Measurements from ENCODE around the gene CLSTN2.

CLSTN2 gene

DNA sequence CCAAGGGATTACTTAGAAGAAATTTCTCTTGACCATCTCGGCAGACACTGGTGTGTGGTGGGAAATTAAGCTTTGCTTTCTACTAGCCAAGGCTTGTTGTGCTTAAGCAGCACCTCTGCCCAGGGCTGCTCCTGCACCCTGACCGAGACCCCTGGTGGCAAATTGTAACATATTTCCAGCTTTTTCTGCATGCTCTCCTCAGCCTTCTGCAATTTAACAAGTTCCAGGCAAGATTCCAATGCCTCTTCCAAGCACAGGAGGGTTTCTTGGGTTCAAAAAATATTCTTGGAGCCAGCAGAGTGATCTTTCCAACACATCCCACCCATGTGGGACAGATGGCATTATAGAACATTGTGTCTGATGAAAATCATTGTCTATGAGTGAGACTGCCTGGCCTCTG lies 210.5 kb downstream of the CLSTN2 start:
- peak in 2 of 58 donors; percentile 7 to 10 for DNase-seq

- DNase-seq: no peak
These were observed 211.7 kb downstream of the CLSTN2 start for GRCh38 chr3:140146668-140147067.

- no peak for DNase-seq
These were observed 213.0 kb downstream of the CLSTN2 start for GRCh38 chr3:140147965-140148490.

- no peak for DNase-seq
These were observed 213.9 kb downstream of the CLSTN2 start for GRCh38 chr3:140148824-140149390.

- no peak for DNase-seq
These were observed 216.3 kb downstream of the CLSTN2 start for GRCh38 chr3:140151321-140151720.

GRCh38 chr3:140152851-140153639 lies 218.1 kb downstream of the CLSTN2 start:
- peak in 28 of 58 donors; percentile 1 to 57 (median 18) for DNase-seq

- no peak for DNase-seq
These were observed 218.8 kb downstream of the CLSTN2 start for GRCh38 chr3:140153736-140154135.

DNA sequence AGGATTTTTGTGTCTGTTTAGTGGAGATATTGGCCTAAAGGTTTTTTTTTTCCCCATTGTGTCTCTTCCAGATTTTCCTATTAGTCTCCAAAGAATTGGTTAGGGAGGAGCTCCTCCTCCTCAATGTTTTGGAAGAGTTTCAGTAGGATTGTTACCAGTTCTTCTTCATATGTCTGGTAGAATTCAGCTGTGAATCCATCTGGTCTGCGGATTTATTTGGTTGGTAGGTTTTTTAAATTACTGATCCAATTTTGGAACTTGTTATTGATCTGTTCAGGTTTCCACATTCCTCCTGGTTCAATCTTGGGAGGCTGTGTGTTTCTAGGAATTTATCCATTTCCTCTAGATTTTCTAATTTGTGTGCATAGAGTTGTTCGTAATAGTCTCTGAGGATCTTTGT lies 222.2 kb downstream of the CLSTN2 start:
- no peak for DNase-seq

- DNase-seq: no peak
These were observed 224.7 kb downstream of the CLSTN2 start for GRCh38 chr3:140159646-140160045.

- no peak for DNase-seq
These were observed 225.6 kb downstream of the CLSTN2 start for GRCh38 chr3:140160553-140160952.

DNA sequence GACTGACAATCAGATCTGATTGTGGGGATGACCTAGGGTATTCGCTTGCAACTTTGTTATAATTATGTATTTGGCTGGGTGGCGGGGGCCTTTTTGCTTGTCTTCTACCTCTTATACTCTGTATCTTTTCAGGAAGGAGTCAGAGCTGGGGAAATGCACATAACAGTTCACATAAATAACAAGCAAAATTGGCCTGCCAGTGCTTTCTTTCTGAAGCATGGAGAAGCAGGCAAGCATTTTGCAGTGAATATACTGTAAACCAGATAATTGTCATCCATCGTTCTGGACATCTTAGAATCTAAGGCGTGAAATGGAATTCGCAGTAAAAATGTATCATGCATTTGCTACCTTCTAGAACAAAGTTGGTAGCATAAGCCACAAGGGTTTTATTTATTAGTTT lies 227.6 kb downstream of the CLSTN2 start:
- no peak for DNase-seq

GRCh38 chr3:140163159-140163763 lies 228.3 kb downstream of the CLSTN2 start:
- DNase-seq: no peak

GRCh38 chr3:140164156-140164555 lies 229.2 kb downstream of the CLSTN2 start:
- DNase-seq: no peak

DNA sequence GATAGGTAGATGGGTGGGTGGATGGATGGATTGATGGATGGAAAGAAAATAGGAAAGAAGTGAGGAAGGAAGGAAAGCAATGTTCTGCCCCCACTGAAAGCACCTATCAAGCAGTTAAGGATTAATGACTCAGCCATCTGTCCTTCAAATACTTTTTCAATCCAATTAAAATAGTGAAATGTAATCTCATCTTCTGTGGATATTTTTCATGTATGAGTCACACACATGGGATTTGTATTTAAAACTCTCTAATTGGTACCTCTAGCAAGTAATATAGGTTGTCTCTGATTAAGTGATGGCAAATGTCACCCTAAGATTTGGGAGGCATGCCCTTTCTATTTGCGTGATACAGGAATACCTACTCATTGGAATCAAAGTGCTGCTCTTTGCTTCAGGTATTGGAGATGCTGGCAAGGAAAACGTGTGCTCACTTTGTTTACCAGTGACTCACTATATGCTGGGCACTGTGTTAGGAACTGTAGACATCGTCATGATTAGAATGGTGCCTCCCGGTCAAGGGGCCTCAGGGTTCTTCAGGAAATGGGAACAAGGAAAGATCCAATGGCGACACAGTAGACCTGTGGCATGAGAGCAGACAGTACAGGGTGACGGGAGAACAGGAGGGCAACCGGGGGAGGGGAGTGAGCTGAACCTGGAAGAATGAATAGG lies 230.1 kb downstream of the CLSTN2 start:
- no peak for DNase-seq

- no peak for DNase-seq
These were observed 230.8 kb downstream of the CLSTN2 start for GRCh38 chr3:140165781-140166180.

- no peak for DNase-seq
These were observed 232.0 kb downstream of the CLSTN2 start for GRCh38 chr3:140166861-140167599.

- no peak for DNase-seq
These were observed 232.8 kb downstream of the CLSTN2 start for GRCh38 chr3:140167600-140168281.

GRCh38 chr3:140170612-140171011 lies 235.6 kb downstream of the CLSTN2 start:
- no peak for DNase-seq

GRCh38 chr3:140176526-140176925 lies 241.5 kb downstream of the CLSTN2 start:
- DNase-seq: no peak

DNA sequence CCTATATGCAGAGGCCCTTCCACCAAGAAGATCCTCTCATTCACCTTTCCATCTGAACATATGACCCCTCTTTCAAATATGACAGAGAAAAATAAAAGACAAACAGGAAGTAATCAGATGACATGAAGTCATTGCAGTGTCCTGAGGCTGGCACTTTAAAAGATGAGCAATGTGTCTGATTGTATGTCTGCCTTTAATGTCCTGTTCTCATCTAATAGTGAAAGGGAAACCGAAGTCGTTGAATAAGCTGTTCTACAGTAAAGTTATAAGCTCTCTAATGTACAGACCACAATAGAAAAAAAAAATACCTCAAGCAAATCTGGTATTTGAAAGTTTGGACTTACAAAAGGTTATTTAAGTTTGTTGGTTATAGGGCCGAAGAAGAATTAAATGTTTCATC lies 243.0 kb downstream of the CLSTN2 start:
- DNase-seq: no peak

- DNase-seq: no peak
These were observed 243.5 kb downstream of the CLSTN2 start for GRCh38 chr3:140178482-140178881.

All from anterior cingulate cortex (tissue), 58 donors.